GM21576 (cell line): ENCODE measurements around the gene SEMA3B.
"Not testable (repeated sequence)": the region's sequence is repeated elsewhere in the genome, so short reads cannot be mapped to it uniquely, and the experiment has no call there.

Experiments
- ATAC-seq: cut with Tn5 transposase; IDR thresholded peaks from one replicate; pipeline ENCODE4 v1.9.1; 2021; ENCODE audit warnings: mild to moderate bottlenecking, moderate library complexity; ENCODE audit not compliant: unreplicated experiment

The SEMA3B gene

DNA sequence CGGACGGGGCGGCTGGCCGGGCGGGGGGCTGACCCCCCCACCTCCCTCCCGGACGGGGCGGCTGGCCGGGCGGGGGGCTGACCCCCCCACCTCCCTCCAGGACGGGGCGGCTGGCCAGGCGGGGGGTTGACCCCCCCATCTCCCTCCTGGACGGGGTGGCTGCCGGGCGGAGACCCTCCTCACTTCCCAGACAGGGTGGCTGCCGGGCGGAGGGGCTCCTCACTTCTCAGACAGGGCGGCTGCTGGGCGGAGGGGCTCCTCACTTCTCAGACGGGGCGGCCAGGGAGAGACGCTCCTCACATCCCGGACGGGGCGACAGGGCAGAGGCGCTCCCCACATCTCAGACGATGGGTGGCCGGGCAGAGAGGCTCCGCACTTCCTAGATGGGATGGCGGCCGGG lies 43.1 kb downstream of the SEMA3B start:
- not testable (repeated sequence) for ATAC-seq

DNA sequence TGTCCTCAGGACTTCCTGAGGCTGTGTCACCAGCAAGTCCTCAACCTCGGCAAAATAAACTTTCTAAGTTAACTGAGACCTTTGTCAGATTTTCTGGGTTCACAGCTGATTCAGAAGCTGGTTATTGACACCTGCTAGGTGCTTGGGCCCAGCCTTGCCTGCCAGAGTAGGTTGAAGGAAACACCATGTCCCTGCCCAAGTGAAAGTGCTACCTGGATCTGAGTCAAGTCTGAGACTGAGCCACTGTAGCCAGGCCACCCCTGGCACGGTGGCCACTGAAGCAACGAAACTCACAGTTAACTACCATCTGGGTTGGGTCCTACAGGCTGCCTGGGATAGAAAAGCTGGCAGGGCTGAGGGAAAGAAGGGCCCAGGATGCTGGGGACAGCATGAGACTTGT lies 45.4 kb downstream of the SEMA3B start:
- no peak for ATAC-seq

DNA sequence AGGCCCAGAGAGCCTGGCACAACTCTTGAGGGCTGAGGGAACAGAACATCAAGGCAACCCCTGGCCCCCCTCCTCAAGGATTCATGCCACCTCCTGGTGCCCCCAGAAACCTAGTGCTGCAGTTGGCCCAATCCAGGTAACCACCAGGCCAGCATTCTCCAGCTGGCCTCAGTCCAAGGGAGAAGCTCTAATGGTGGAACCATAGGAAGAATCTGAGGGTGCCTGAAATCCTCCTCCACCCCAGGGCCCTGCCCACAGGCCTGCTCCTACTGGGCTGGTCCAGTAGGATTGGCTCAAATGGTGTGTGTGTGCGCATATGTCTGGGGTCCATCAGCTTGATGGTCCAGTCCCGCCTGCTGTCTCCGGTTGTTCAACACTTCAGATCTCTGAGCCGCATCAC lies 45.9 kb downstream of the SEMA3B start:
- no peak for ATAC-seq

- no peak for ATAC-seq
These were observed 47.8 kb downstream of the SEMA3B start for GRCh38 chr3:50316657-50317242.

DNA sequence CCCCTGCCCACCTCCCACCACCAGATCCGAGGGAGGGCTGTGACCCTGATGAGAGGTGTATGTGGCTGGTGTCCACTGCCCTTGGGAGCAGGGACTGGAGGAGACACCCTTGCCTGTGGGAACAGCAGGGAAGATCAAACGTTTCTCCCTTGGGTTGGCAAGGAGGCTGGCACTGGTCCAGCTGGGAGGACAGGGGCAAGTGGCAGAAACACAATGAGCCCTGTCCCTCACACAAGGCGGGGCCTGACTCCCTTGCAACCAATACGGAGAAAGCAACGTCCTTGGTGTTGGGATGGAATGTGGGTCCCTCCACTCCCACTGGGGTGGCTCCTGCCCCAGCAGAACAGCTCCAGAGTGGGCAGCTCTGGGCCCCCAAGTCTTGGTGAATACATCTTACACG lies 48.4 kb downstream of the SEMA3B start:
- no peak for ATAC-seq

GRCh38 chr3:50318163-50318562 lies 49.2 kb downstream of the SEMA3B start:
- no peak for ATAC-seq

DNA sequence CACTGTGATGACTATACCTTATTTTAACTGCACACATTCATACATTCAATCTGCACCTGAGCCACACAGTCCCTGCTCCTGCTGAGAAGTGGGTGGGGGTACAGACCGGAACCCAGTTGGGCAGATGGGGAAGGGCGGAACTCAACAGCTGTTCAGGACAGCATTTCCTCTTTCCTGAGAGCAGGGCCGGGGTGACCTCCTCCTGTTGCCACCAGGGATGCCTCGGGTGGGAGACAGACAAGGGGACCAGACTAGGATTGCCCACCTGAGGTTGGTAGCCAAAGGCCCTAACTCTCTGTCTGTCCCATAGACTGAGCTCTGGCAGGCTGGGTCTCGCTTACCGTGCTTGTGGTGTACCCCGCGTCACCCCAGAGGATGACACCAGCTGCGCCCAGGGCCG lies 49.7 kb downstream of the SEMA3B start:
- no peak for ATAC-seq

GRCh38 chr3:50319181-50319893 lies 50.4 kb downstream of the SEMA3B start:
- ATAC-seq: no peak

DNA sequence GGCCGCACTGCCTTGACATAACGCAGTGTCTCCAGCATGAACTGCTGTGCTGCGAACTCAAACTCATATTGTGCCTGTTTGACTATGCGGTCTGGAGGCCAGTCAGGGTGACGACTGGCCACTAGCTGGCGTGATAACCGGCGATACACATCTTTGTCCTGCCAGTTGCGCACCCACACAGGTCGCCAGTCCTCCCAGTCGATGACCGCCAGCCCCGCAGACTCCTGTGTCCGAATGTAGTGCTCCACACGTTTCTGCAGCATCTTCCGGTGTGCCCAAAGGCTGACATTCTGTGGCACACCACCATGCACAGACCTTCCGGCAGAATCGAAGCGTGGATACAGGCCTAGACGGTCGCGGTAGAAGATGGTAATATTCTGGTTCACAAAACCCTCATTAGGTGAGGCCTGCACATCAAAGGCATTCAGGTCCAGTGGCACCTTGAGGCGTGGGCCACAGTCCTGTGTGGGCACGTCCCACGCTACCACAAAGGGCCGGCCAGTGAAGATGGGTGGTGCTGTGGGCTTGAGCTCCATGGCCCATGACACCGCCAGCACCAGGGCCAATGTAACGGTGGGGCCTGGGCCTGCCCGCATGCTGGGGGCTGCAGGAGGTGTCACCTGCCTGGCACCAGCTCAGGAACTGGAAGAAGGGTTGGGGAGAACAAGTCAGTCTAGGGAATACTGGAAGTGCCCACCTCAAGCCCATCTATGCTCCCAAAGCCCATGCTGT lies 51.1 kb downstream of the SEMA3B start:
- ATAC-seq: no peak

GRCh38 chr3:50320853-50321335 lies 51.9 kb downstream of the SEMA3B start:
- ATAC-seq: peak; percentile 37

GRCh38 chr3:50321336-50322114 lies 52.6 kb downstream of the SEMA3B start:
- peak; percentile 61 for ATAC-seq

DNA sequence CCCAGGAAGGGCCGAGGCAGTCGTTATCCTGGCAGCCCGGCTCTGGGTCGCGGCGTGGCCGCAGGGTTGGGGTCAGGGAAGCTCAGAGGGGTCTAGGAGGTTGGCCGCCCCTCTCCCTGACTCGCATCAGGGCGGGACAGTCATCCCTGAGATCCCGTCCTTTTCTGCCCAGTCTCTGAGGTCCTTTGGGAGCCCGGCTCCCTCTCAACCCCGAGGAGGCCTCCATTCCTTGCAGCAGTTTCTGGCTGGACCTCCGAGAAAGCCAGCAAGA lies 53.1 kb downstream of the SEMA3B start:
- ATAC-seq: no peak

- ATAC-seq: no peak
These were observed 53.6 kb downstream of the SEMA3B start, which contains the start of gene HYAL2 for GRCh38 chr3:50322386-50323091. Gene HYAL2, minus strand, starts transcription at chr3:50322745. Its CDS starts 2,256 bp downstream, at chr3:50320489.

DNA sequence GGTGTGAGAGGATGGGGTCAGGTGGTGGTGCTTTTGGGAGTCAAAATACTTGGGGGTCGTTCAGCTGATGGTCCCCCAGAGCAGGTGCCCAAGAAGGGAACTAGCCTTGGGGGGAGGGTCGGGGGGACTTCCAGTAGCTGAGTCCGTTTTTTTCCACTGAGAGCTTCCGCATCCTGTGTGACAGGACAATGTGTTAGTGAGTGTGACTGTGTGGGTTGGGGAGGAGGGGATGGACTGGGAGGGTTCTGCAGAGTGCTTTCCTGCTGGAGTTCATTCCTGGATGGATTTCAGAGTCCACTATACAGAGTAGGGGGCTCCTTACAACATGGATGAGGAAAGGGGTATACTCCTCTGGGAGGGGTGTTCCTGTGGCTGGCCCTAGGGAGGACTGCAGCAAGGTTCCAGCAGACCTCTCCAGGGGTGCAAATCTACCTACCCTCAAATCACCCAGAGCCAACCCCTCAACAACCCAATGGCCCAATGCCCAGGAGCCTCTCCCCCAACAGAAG lies 54.2 kb downstream of the SEMA3B start:
- ATAC-seq: no peak

- no peak for ATAC-seq
These were observed 54.8 kb downstream of the SEMA3B start for GRCh38 chr3:50323614-50324199.

- ATAC-seq: no peak
These were observed 55.6 kb downstream of the SEMA3B start for GRCh38 chr3:50324351-50325112.

GRCh38 chr3:50325113-50325480 lies 56.1 kb downstream of the SEMA3B start:
- no peak for ATAC-seq

GRCh38 chr3:50325497-50326181 lies 56.7 kb downstream of the SEMA3B start:
- no peak for ATAC-seq

DNA sequence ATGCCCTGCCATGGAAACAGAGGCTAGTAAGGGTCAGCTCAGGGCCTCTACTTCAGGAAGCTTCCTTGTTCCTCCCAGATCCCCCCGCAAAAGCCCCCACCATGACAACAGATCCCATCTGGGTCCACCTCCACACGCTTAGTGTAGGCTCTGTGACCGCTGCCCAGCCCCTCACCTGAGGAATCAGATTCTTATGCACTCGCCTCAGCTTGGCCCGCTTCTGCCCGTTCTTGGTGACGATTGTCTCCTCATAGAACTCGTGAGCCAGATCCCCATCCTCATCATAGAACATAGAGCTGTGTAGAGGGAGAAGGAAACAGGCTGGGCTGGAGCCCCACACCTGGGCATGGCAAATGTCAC lies 57.2 kb downstream of the SEMA3B start:
- no peak for ATAC-seq
